Measurements from ENCODE around the gene KATNIP.

- TF ChIP-seq, protein P1, sequence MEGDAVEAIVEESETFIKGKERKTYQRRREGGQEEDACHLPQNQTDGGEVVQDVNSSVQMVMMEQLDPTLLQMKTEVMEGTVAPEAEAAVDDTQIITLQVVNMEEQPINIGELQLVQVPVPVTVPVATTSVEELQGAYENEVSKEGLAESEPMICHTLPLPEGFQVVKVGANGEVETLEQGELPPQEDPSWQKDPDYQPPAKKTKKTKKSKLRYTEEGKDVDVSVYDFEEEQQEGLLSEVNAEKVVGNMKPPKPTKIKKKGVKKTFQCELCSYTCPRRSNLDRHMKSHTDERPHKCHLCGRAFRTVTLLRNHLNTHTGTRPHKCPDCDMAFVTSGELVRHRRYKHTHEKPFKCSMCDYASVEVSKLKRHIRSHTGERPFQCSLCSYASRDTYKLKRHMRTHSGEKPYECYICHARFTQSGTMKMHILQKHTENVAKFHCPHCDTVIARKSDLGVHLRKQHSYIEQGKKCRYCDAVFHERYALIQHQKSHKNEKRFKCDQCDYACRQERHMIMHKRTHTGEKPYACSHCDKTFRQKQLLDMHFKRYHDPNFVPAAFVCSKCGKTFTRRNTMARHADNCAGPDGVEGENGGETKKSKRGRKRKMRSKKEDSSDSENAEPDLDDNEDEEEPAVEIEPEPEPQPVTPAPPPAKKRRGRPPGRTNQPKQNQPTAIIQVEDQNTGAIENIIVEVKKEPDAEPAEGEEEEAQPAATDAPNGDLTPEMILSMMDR (IDR thresholded peaks at IDR 0.05): no peak
- no peak for TF ChIP-seq POLR2A (IDR thresholded peaks at IDR 0.05)
Observed at GRCh38 chr16:27571433-27572326, 21.7 kb downstream of the KATNIP start.

Data from thyroid gland (tissue), 4 donors.